ENCODE measurements around the gene MLIP. TPM values are rescaled to one million over a fixed set of nuclear protein-coding genes. Genes with fewer than 3 reads are reported as not detected.

Gene MLIP
- total RNA-seq, 2 donors from 2014 or later, result under 0.01 to 0.33 TPM

- ATAC-seq (no peak), DNase-seq (no peak)
- Histone ChIP-seq H3K9me3 (no peaks in the 10 kb centered on the region), H3K36me3 (replicated peaks in 1 of 2; ENCODE audit: insufficient read depth in 1 of 2, low read depth in 2 of 2) (no peaks in the 10 kb centered on the region), H3K27ac (no peak overlapping the region), H3K4me1 (peaks cover 4% of the 10 kb centered on the region), H3K4me3 (no peak overlapping the region), H3K27me3 (no peaks in the 10 kb centered on the region)
- intact Hi-C loops (cut with DNase I), result no loop called here
- 80 to 85% methylated on average over 3 of the region's 3 CpGs for WGBS, 2 donors
- TF ChIP-seq POLR2A (IDR thresholded peaks at IDR 0.05) (no peak), CTCF (IDR thresholded peaks at IDR 0.05) (no peak)
Measured at GRCh38 chr6:54133186-54133585, 21.9 kb downstream of the MLIP start.

GRCh38 chr6:54134935-54135334 is 23.7 kb downstream of the MLIP start:
- 82 to 83% methylated on average over 2 of the region's 2 CpGs for WGBS, 2 donors
- H3K9me3 ChIP-seq, result no peaks in the 10 kb centered on the region
- no peak for ATAC-seq
- DNase-seq, result no peak
- H3K36me3 ChIP-seq (replicated peaks in 1 of 2; ENCODE audit: insufficient read depth in 1 of 2, low read depth in 2 of 2), result no peaks in the 10 kb centered on the region
- TF ChIP-seq POLR2A (IDR thresholded peaks at IDR 0.05) (no peak), CTCF (IDR thresholded peaks at IDR 0.05) (no peak)
- H3K27me3 ChIP-seq, result no peaks in the 10 kb centered on the region
- H3K4me1 ChIP-seq, result peaks cover 4% of the 10 kb centered on the region
- H3K27ac ChIP-seq, result no peak overlapping the region
- no peak overlapping the region for H3K4me3 ChIP-seq
- intact Hi-C loops (cut with DNase I), result no loop called here

GRCh38 chr6:54135665-54136369 is 24.6 kb downstream of the MLIP start:
- DNase-seq (peak in 1 of 4 donors; percentile 48), ATAC-seq (peak; percentile 74)
- Histone ChIP-seq H3K36me3 (replicated peaks in 1 of 2; ENCODE audit: insufficient read depth in 1 of 2, low read depth in 2 of 2) (no peaks in the 10 kb centered on the region), H3K4me3 (no peak overlapping the region), H3K27me3 (no peaks in the 10 kb centered on the region), H3K4me1 (peaks cover 4% of the 10 kb centered on the region), H3K27ac (peak overlapping the region in 1 of 4 donors; percentile 71), H3K9me3 (no peaks in the 10 kb centered on the region)
- TF ChIP-seq CTCF (IDR thresholded peaks at IDR 0.05) (no peak), POLR2A (IDR thresholded peaks at IDR 0.05) (no peak)
- WGBS, 2 donors, result 18 to 19% methylated on average over 2 of the region's 2 CpGs
- intact Hi-C loops (cut with DNase I), result no loop called here

- no peaks in the 10 kb centered on the region for H3K27me3 ChIP-seq
- TF ChIP-seq CTCF (IDR thresholded peaks at IDR 0.05), result no peak
- no peak for TF ChIP-seq POLR2A (IDR thresholded peaks at IDR 0.05)
- WGBS, 2 donors, result 60 to 69% methylated on average over 1 of the region's 1 CpG
- peaks cover 4% of the 10 kb centered on the region for H3K4me1 ChIP-seq
- ATAC-seq, result no peak
- H3K27ac ChIP-seq, result no peak overlapping the region
- DNase-seq, result no peak
- intact Hi-C loops (cut with DNase I), result no loop called here
- H3K9me3 ChIP-seq, result no peaks in the 10 kb centered on the region
- no peak overlapping the region for H3K4me3 ChIP-seq
- H3K36me3 ChIP-seq (replicated peaks in 1 of 2; ENCODE audit: insufficient read depth in 1 of 2, low read depth in 2 of 2), result no peaks in the 10 kb centered on the region
Measured at GRCh38 chr6:54138795-54139194, 27.6 kb downstream of the MLIP start.

- TF ChIP-seq POLR2A (IDR thresholded peaks at IDR 0.05) (no peak), CTCF (IDR thresholded peaks at IDR 0.05) (no peak)
- Histone ChIP-seq H3K9me3 (no peaks in the 10 kb centered on the region), H3K4me1 (no peaks in the 10 kb centered on the region), H3K27me3 (no peaks in the 10 kb centered on the region), H3K36me3 (replicated peaks in 1 of 2; ENCODE audit: insufficient read depth in 1 of 2, low read depth in 2 of 2) (no peaks in the 10 kb centered on the region), H3K27ac (no peak overlapping the region), H3K4me3 (no peak overlapping the region)
- ATAC-seq (no peak), DNase-seq (no peak)
- intact Hi-C loops (cut with DNase I), result no loop called here
Measured at GRCh38 chr6:54140811-54141210, 29.6 kb downstream of the MLIP start.

Measured in body of pancreas (tissue), 4 donors.